Stimulated activated CD8-positive, alpha-beta memory T cell treated with anti-CD3 and anti-CD28 coated beads, Interleukin-12 subunit alpha, Interleukin-12 subunit beta, amount 100 ng/mL, for 4 hours (primary cell): ENCODE measurements around the gene KCNQ1.
"Not testable (repeated sequence)": the region's sequence is repeated elsewhere in the genome, so short reads cannot be mapped to it uniquely, and the experiment has no call there.

Experiments used
- DNase-seq: peaks from one replicate; pipeline ENCODE4 v3.0.0-alpha.2; 2020; ENCODE audit warnings: low read depth

KCNQ1 gene

GRCh38 chr11:2592559-2593392 is 148.0 kb downstream of the KCNQ1 start:
- no peak for DNase-seq

- no peak for DNase-seq
Observed at GRCh38 chr11:2593393-2593950, 148.7 kb downstream of the KCNQ1 start.

- no peak for DNase-seq
Observed at GRCh38 chr11:2594267-2594666, 149.5 kb downstream of the KCNQ1 start.

GRCh38 chr11:2595204-2595603 is 150.4 kb downstream of the KCNQ1 start:
- no peak for DNase-seq

GRCh38 chr11:2599561-2600189 is 154.9 kb downstream of the KCNQ1 start:
- DNase-seq: no peak

DNA sequence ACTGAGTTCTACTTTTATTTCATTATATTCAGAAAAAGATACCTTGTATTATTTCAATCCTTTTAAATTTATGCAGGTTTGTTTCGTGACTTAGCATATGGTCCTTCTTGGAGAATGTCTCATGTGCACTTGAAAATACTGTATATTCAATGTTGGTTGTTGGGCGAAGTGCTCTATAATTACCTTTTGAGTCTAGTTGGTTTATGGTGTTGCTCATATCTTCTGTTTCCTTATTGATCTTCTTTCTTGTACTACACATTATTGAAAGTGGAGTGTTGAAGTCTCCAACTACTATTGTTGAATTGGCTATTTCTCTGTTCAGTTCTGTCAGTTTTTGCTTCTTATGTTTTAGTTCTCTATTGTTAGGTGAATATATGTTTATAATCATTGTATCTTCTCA is 164.5 kb downstream of the KCNQ1 start:
- DNase-seq: no peak

DNA sequence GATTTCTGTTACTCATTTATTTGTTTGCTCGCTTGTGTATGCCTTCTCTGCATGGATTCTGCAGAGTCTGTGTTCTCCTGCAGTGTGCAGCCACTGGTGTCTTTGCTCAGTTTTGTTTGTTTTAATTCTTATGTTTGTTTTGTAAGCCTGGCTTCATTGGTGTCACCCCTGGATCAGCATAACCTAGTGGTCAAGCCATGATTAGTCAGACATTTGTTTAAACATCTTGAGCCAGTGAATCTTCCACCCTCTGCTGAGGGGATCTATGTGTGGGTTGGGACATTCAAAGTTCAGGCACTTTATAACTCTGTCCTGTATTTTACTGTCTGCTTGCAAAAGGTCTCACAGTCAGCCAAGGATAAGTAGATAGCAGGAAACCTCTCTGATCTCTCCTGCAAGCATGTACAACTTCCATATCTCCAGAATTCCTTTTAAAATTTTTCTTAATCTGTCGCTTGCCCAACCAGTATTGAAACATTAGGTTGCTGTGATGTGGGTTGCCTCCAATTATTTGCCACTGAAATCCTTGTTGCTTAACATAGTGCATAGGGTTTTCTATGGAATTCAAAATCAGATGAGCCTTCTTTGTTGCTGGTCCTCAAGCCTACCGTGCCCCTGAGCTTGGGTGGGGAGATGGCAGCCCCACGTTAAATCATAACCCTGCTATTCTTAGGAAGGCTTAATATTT is 168.2 kb downstream of the KCNQ1 start:
- no peak for DNase-seq

DNA sequence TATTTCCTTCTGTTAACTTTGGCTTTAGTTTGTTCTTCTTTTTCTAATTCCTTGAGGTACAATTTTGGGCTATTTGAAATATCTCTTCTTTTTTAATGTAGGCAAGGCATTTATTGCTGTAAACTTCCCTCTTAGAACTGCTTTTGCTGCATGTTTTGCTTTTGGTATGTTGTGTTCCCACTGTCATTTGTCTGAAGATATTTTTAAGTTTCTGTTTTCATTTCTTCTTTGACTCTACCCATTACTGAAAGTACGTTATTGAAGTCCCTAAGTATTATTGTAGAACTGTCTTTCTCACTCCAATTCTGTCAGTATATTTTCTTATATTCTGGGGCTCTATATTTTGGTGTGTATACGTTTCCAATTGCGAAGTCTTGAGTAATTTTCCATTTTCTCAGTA is 177.1 kb downstream of the KCNQ1 start:
- DNase-seq: no peak

- DNase-seq: no peak
Observed at GRCh38 chr11:2625183-2625582, 180.4 kb downstream of the KCNQ1 start.

- DNase-seq: no peak
Observed at GRCh38 chr11:2630679-2631078, 185.9 kb downstream of the KCNQ1 start.

DNA sequence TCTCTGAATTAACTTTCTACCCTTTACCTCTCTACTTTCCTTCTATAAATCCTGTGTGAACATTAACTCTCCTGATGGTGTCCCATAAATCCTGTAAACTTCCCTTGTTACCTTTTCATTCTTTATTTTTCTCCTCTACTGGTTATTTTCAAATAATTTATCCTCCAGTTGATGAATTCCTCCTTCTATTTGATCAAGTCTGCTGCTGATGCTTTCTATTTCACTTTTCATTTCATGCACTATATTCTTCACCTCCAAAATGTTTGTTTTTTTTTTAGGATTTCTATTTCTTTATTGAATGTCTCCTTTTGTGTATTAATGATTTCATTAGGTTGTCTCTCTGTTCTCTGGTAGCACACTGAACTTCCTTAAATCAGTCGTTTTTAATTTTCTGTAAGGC is 186.4 kb downstream of the KCNQ1 start:
- DNase-seq: no peak

DNA sequence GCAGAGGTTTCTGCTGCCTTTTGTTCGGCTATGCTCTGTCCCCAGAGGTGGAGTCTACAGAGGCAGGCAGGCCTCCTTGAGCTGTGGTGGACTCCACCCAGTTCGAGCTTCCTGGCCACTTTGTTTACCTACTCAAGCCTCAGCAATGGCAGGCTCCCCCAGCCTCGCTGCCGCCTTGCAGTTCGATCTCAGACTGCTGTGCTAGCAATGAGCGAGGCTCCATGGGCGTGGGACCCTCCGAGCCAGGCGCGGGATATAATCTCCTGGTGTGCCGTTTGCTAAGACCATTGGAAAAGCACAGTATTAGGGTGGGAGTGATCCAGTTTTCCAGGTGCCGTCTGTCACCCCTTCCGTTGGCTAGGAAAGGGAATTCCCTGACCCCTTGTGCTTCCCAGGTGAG is 195.0 kb downstream of the KCNQ1 start:
- DNase-seq: not testable (repeated sequence)

- no peak for DNase-seq
Observed at GRCh38 chr11:2641623-2642022, 196.8 kb downstream of the KCNQ1 start.

- DNase-seq: no peak
Observed at GRCh38 chr11:2643746-2644145, 198.9 kb downstream of the KCNQ1 start.

GRCh38 chr11:2644844-2645778 is 200.3 kb downstream of the KCNQ1 start:
- DNase-seq: no peak

GRCh38 chr11:2645779-2646118 is 200.9 kb downstream of the KCNQ1 start:
- DNase-seq: no peak

GRCh38 chr11:2647167-2647566 is 202.4 kb downstream of the KCNQ1 start:
- DNase-seq: no peak

GRCh38 chr11:2647953-2648352 is 203.1 kb downstream of the KCNQ1 start:
- DNase-seq: no peak

GRCh38 chr11:2649400-2649799 is 204.6 kb downstream of the KCNQ1 start:
- no peak for DNase-seq

DNA sequence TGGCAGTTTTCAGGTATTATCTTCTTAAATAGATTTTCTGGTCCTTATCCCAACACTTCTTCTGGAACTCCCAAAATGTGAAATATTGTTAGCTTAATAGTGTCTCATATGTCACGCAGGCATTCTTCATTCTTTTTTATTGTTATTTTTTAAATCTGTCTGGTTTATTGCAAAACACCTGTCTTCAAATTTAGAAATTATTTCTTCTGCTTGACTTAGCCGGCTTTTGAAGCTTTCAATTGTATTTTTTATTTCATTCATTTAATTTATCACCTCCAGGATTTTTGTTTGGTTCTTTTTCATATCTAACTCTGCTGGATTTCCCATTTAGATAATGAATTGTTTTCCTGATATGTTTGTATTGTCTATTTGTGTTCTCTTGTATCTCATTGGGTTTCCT is 205.0 kb downstream of the KCNQ1 start:
- no peak for DNase-seq

DNA sequence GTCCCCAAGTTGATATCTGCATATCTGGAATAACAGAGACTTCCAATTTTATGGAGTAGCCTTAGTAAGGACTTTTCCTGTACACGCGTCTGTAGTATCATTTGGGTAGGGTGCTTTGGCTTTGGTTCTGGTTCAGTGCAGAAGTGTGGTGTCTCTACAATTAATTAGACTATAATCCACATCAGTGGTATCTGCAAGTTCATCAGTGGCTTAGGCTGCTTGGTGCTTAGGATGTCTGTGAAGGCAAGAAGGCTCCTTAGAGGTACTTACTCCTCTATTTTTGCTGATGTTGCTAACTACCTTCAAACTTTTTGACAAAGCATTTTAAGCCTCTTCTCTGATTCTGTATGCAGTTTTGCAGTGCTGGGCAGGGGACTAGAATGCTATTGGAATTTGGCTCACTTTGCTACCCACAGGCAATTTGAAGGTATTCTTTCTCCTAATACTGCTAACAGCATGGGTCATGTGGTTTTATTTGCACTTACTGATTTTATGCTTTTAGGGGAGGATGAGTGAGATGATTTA is 205.6 kb downstream of the KCNQ1 start:
- DNase-seq: no peak
